GM21526 (cell line): Measurements from ENCODE around the gene CNOT1.
A peak's percentile ranks its signal among the peaks of the same experiment; 100 is the strongest.
"Not testable (repeated sequence)": the region's sequence is repeated elsewhere in the genome, so short reads cannot be mapped to it uniquely, and the experiment has no call there.

Source experiments
- ATAC-seq: cut with Tn5 transposase; IDR thresholded peaks from one replicate; pipeline ENCODE4 v1.9.1; 2021; ENCODE audit warnings: moderate library complexity; ENCODE audit not compliant: unreplicated experiment, low FRiP score

The CNOT1 gene

GRCh38 chr16:58503863-58504688 is 125.5 kb downstream of the CNOT1 start:
- no peak for ATAC-seq

DNA sequence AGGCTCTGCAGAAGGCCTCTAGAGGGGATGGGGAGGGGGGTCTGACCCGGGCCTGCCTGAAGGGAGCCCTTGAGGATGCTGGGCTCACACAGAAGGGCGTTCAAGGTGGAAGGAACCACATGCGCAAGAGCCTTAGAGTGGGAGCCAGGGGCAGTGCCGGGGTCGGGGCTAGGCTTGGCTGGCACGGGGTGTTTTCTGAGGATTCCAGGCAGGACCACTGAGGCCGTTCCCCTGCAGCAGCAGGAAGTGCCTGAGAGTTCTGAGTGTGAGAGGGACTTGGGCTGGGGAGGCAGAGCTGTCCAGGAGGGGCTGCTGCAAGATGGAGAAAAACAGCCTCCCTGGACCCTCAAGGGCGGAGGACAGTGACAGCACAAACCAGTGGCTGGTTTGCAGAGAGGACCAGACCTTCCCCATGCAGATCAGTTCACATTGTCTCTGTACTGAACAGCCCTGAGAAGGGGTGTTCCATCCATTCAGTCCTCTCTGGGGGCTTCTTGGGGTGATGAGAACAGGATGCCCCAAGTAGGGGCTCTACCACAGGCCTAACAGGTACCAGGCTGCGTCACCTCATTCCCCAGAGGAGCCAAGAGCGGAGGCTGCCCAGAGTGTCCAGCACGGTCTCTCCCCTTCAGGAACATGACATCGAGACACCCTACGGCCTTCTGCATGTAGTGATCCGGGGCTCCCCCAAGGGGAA is 126.3 kb downstream of the CNOT1 start:
- no peak for ATAC-seq

- ATAC-seq, result no peak
Observed at GRCh38 chr16:58502217-58502921, 127.3 kb downstream of the CNOT1 start.

DNA sequence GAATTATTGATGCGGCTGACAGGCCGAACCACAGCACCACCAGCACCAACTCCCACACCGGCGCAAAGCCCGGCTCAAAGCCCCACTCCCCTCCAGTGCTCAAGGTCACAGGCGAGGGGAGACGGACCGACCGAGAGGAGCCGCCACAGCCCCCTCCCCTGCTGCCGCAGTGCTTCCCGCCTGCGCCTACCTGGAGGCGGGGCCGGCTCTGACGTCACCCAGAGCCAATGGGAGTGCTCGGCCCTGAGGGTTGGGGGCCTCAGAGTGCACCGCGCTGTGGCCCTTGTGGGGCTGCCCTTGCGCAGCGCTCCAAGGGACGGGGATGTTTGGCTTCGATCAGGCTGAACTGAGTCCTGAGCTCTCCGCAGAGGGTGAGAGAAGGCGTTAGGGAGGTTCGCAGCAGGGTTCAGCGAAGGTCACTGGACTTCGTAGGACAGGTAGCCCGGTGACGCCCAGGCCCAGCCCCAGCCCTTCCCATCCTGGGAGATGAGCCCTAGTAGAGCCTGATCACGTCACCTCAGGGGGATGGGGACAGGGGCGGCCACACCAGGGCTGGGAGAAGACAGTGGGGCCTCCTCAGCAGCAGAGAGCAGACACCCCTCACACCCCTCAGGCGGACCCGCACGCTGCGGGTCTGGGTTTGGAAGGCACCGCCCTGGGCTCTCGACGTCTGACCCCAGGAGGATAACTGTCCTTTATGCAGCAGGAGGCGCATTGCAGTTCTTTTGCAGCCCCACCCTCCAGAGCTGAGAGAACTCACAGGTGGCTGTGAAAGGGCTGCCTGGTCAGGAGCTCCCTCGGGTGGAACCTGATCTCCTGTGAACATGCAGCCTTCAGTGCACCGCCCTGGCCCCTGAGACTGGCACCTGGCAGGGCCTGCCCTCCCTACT is 128.1 kb downstream of the CNOT1 start:
- no peak for ATAC-seq

GRCh38 chr16:58500430-58501241 is 129.0 kb downstream of the CNOT1 start:
- ATAC-seq, result no peak

GRCh38 chr16:58499615-58500351 is 129.8 kb downstream of the CNOT1 start, which contains the start of gene NDRG4:
Gene NDRG4 (plus strand): TSS chr16:58500143. CDS start chr16:58500249, 106 bp downstream.
- ATAC-seq, result no peak

- no peak for ATAC-seq
Observed at GRCh38 chr16:58499092-58499511, 130.5 kb downstream of the CNOT1 start.

DNA sequence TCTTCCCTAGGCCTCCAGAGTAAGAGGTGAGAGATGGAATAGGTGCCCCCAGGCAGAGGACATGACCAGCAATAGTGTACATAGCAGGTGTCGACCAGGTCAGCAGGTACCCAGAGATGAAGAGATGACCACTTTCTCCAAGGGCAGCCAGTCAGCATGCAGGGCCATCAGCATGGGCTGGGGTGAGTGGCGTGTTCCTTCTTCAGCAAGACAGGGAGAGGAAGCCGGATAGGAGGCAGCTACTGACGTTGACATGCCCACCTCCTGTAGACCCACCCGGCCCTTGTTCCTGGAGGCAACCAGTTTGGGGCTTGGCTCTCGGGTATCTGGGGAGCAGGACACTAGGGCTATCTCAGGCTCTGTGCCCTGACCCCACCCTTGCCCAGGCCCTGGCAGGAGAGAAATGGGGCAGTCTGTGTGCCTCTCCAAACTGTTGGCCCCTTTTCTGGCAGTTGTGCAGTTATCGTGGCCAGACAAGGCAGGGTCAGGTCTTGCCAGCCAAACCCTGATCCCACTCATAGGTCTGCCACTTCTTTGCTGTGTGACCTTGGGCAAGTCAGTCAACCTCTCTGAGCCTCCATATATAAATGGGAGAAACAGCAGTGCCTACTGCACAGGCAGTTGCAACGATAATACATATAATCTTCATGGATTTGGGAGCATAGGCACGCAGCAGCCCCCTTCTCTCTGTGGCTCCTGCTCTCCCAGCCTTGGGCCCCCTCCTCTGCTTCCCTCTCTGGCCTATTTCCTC is 131.1 kb downstream of the CNOT1 start:
- ATAC-seq, result no peak

- ATAC-seq, result no peak
Observed at GRCh38 chr16:58497935-58498334, 131.7 kb downstream of the CNOT1 start.

DNA sequence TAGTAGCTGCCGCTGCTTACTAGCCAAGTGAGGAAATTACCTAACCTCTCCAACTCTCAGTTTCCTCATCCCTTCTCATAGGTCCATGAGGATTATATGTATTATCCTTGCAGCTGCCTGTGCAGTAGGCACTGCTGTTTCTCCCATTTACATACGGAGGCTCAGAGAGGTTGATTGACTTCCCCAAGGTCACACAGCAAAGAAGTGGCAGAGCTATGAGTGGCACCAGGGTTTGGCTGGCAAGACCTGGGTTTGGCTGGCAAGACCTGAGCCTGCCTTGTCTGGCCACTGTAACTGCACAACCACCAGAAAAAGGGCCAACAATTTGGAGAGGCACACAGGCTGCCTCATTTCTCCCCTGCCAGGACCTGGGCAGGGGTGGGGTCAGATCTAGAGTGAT is 132.2 kb downstream of the CNOT1 start:
- ATAC-seq, result no peak

GRCh38 chr16:58495521-58496331 is 133.9 kb downstream of the CNOT1 start:
- no peak for ATAC-seq

DNA sequence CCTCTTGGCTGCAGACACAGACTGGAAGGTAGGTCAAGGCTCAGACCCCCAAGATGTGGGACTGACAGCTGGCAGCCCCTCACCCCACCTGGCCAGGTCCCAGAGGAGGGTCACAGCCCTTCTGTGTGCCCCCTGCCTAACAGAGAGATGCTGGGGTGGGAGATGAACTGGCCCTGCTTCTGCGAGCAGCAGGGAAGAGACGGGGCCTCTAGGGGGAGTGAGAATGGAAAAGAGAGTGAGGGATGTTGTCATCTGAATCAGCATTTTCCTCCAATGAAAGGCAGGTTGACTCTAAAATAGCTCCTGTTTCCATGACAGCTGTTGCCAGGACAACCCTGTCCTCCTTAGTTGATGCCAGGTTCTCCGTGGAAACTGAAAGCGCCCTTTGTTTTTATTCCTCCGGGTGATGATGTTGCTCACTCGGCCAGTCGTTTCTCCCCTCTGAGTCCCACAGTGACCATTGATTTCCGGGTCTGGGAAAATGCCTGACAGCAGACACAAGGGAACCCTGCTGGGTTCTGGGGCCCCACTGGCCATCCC is 134.6 kb downstream of the CNOT1 start:
- peak; percentile 64 for ATAC-seq

GRCh38 chr16:58493756-58494431 is 135.7 kb downstream of the CNOT1 start:
- ATAC-seq, result no peak

- ATAC-seq, result no peak
Observed at GRCh38 chr16:58492735-58493134, 136.9 kb downstream of the CNOT1 start.

- ATAC-seq, result no peak
Observed at GRCh38 chr16:58492066-58492465, 137.6 kb downstream of the CNOT1 start.

DNA sequence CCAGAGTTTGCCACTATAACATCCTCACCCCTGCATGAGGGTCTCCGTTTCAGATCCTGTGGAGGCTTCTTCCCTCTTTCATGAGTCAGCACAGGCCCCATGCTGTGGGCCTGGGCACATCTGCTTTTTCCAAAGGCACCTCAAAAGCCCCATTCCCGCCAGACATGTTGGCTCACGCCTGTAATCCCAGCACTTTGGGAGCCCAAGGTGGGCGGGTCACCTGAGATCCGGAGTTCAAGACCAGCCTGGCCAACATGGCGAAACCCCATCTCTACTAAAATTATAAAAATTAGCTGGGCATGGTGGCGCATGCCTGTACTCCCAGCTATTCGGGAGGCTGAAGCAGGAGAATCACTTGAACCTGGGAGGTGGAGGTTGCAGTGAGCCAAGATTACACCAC is 139.1 kb downstream of the CNOT1 start:
- ATAC-seq, result not testable (repeated sequence)
